NCI-H2107 treated with DMSO at 0.1 percent for 48 hours (cell line): ENCODE measurements around the gene P2RX6.
A peak's percentile ranks its signal among the peaks of the same experiment; 100 is the strongest.

ENCODE experiments used
- DNase-seq: peaks from one replicate; lab custom pipeline; 2025; ENCODE audit not compliant: unreplicated experiment; lab: John Stamatoyannopoulos, UW

Gene P2RX6

DNA sequence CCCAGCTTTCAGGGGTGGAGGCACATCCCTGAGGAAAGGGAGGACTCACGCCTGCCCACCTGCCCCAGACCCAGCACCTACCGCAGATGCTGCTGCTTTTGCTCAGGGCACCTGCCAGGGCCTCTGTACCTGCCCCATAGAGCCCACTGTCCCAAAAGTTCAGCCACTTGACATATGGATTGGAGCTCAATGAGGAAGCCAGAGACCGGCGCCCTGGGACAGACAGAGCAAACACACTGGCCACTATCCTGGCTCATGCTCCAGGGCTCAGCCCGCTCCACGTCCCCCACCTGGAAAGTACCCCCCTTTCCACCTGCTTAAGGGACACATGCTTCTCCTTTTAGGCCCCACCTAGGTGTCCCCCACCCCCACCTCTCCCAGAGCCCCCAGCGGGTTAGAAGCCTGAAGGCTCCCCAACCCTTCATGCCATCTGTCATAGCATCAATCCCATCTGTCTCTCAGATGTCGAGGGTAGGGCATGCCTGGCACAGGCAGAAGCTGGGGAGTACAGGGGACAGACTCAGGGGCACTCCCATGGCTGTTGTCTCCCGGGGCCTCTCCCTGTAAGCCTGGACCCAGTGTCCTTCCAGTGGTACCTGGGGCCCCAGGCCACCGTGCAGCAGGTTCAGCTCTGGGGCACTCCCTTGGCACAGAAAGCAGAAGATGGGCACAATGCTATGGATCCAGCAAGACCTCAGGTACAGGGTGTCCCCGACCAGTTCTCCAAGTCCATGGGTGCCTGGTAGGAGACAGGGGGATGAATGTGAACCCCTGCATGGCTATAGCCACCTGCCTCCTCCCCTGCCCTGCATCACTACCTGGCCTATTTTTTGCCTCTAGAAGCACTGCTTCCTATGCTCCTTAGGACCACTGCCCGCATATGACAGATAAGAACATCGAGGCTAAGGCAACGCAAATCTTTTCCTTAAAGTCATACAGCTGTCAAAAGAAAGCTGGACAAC is 2.2 kb upstream of the P2RX6 start:
- DNase-seq, result no peak

DNA sequence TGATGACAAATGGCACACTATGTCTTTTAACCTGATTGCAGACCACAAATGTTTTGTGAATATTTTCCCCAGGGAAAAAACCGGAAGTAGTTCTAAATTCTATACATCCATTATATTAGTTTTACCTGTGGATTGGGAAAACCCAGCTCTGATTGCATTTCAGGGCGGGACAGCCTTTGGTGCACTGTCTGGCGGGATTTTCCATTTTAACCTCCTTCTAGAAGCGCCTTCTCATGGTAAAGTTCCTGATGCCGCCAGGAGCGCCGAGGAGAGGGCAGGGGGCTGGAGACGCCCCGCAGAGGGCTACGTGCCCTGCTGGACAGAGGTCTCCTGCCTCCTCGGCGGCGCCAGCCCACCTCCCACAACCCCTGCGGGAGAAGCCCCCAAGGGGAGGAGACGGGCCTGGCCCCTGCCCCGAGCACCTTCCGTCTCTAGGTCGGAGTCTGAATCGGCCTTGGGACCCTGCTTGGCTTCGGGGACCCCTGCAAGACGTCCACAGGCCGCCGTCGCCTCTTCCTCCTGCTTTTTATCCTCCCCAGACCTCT is 1.2 kb upstream of the P2RX6 start:
- peak; percentile 33 for DNase-seq

DNA sequence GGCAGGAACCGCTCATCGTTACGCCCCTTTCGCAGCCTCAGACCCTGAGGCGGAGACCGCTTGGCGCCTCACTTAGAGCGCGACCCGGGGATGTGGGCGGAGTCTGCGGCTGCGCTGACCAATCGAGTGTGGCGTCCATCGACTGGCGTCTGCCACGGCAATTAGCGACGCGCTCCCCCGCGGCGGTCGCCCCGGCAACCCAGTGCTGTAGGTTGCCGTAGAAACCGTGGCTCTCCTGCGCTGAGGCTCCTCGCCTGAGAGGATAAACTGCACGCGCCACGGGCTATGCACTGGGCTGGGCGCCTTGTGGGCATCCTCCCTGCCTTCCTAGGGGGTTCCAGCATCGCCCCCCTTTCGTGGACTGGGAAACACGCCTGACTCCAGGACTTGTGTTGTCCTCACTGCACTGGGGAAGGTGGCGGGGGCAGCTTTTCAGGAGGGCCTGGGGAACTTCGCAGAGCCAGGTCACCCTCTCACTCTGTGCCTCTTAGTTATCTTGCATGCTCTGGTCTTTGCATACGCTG is 701 bp upstream of the P2RX6 start:
- peak; percentile 72 for DNase-seq

DNA sequence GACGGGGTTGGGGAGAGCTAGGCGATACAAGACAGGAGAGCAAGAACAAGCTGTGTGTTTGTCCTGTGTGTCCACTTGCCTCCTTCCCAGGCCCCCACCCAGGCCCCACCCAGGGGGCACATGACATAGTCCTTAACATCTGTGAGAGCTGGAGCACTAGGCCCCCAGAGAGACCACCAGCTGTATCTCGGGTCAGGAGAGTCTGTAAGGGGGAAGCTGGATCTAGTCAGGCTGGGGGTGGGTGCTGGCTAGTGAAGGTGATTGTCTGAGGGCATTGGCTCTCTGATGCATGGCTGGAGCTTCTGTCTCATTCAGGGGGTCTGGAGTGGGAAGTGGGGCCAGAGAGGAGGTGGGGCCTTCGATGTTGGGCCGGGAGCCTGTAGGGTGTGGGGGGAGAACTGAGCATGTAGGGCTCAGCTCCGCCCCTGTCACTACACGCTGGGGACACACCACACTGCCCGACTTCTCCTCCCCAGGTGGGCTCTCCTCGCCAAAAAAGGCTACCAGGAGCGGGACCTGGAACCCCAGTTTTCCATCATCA is 571 bp downstream of the P2RX6 start:
- DNase-seq, result no peak

DNA sequence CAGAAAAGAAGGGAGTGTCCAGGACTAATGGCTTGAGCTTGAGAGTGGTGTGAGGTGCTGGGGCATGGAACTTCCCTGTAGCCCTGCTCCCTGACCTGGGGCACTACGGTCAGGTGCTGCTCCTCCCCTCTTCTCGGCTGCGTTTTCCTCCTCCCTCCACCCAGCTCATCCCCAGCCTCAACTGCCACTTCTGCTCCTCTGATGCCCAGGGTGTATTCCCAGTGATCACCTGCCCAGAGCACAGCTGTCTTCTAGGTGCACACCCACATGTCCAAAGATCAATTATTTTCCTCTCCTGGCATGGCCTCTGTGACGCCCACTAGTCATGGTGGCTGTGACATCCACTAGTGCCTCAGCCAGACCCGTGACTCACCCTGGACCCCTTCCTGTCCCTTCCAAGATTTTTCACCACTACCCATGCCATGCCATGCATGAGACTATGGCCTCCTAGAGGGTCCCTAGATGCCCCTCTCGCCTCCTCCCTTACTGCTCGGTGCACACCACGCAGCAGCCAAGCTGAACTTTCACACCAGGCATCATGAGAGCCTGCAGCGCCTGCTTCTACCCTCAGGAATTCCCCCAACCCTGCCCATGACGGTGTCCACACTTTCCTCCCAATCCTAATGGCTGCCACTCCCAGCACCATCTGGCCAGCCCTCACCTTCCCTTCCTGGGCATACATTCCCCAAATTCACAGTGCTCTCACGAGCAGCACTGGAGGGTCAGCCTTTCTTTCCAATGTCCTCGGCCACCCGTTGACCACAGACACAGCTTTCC is 1.9 kb downstream of the P2RX6 start:
- DNase-seq, result no peak

DNA sequence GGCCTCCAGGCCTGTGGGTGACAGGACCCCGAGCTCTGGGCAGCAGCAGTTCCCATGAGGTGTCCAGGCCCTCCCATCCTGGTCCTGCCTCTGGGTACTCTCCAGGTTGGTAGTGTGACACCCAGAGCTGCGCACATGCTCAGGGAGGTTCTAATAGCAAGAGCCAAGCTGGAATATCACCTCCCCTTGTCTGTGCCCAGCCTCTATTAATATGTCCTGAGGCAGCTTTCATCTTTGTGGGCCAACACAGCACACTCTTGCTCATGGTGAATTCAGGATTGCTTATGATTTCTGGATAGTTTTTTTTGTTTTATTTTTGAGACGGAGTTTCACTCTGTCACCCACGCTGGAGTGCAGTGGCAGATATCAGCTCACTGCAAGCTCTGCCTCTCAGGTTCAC is 3.3 kb downstream of the P2RX6 start:
- DNase-seq, result no peak

DNA sequence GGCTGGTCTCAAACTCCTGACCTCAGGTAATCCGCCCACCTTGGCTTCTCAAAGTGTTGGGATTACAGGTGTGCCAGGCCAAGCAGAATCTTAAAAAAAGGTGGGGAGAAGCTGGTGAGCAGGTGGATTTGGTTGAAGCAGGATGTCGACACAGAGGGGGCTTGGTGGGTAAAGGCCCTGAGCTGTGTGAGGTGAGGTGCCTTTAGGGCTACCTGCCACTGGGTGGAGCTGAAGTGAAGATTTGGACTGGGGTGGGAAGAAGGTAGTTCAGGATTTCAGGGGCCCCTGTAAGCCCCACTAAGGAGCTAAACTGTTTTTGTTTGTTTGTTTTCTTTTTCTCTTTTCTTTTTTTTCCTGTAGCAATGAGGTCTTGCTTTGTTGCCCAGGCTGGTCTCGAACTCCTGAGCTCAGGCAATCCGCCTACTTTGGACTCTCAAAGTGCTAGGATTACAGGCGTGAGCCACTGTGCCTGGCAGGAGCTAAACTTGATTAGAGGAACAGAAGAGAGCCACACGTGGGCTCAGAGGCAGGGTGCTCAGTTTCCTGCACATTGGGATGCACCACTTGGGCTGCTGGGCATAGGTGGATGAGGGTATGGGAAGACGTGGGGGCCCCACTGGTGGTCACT is 6.0 kb downstream of the P2RX6 start:
- no peak for DNase-seq

DNA sequence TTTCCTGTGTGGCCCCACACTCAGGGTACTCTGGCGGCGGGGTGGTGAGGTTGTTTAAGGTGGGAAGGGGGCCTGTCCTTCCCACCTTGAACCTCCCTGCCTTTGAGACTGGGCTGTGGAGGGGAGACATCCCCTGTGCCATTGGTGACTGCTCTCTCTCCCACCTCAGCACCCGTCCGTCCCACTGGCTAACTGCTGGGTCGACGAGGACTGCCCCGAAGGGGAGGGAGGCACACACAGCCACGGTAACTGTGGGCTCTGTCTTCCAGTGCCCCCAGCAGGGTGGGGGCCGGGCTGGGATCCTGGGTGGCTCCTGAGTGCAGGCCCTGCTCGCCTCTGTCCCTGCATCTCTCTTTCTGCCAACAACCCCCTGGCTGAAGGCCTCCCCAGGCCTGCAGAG is 7.5 kb downstream of the P2RX6 start:
- no peak for DNase-seq

DNA sequence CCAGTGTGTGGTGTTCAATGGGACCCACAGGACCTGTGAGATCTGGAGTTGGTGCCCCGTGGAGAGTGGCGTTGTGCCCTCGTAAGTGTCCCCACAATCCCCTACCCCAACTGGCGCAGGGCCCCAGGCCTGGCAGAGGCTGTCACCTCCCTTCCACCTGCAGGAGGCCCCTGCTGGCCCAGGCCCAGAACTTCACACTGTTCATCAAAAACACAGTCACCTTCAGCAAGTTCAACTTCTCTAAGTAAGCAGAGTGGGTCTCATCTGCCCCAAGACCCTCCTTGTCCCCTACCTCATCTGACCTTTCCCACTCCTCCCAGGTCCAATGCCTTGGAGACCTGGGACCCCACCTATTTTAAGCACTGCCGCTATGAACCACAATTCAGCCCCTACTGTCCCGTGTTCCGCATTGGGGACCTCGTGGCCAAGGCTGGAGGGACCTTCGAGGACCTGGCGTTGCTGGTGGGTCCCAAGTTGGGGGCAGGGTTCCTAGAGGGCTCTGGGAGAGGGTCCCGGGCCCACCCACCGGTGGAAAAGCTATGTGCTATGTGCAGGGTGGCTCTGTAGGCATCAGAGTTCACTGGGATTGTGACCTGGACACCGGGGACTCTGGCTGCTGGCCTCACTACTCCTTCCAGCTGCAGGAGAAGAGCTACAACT is 8.1 kb downstream of the P2RX6 start:
- DNase-seq, result no peak

DNA sequence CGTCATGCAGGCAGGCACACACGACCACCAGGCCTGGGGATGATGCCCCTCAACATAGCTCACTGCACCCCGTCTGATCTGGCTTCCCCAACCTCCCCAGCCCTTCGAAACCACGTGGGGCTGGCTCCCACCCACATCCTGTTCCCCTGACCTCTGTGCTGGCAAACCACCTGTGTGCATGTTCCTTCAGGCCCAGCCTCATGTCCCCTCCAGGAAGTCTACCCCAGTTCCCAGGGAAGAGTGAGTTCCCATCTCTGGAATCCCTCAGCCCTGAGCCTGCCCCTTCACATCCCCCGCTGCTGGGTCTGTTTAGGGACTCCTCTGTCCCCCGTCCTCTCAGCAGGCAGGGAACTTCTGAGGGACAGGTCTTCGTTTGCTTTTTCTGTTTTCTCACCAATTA is 10.3 kb downstream of the P2RX6 start:
- no peak for DNase-seq

DNA sequence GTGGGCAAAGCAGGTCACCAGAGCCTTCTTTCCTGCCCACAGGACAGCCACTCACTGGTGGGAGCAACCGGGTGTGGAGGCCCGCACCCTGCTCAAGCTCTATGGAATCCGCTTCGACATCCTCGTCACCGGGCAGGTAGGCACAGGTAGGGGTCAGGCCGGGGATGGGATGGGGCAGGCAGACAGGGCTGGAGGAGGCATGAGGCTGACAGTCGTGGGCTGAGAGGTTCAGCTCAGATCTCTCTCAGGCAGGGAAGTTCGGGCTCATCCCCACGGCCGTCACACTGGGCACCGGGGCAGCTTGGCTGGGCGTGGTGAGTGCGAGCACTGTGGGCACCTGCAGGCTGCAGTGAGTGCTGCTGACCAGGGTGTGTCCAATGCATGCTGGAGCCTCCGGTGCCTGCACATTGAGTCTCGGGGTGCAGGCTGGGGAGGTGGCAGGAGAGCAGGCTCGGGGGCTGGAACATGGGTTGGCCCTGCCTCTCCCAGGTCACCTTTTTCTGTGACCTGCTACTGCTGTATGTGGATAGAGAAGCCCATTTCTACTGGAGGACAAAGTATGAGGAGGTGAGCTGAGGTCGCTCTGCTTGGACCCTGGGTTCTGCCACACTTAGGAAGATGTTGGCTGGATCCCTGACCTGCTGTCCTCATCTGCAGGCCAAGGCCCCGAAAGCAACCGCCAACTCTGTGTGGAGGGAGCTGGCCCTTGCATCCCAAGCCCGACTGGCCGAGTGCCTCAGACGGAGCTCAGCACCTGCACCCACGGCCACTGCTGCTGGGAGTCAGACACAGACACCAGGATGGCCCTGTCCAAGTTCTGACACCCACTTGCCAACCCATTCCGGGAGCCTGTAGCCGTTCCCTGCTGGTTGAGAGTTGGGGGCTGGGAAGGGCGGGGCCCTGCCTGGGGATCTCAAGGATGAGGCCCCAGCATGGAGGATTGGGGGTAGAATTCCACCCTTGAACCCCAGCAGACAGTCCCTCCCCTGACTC is 11.1 kb downstream of the P2RX6 start:
- DNase-seq, result no peak

DNA sequence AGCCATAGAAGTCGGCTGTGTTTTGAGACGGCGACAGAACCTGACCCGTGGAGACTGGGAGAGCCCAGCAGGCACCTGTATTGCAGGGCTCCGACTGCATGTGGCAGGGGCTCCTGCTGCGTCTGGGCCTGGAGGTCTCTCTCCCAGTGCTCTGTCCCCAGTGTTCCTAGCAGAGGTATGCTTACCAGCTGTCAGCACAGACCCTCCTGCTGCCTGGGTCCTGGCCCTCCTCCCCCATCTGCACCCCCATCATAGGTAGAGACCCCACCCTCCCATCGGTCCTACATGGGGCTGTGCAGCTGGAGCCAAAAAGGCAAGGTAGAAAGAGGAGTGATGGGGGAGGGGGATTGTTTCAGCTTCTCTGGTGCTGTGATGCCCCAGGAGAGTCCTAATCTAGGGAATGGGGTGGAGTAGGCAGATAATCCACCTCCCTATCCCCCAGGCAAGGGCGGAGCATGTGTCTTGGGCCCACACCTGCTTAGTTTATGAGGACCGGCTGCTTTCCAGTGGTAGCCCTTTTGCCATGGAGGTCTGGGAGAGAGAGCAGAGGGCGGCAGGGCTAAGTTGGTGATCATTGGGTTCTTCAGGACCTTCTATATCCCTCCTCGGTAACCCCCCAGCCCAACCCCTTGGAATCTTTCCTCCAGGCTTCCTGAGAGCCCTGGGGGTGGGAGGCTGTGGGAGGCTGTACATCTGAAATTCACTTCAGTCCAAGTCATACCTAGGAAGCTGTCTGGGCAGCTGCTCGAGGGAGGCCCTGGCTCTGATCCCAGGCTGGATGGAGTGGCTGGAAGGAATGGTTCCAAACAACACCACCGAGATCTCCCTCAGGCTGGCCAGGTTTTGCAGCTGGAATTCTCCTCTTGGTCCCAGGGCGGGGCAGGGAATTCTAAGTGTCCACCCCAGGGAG is 12.1 kb downstream of the P2RX6 start:
- DNase-seq, result no peak

DNA sequence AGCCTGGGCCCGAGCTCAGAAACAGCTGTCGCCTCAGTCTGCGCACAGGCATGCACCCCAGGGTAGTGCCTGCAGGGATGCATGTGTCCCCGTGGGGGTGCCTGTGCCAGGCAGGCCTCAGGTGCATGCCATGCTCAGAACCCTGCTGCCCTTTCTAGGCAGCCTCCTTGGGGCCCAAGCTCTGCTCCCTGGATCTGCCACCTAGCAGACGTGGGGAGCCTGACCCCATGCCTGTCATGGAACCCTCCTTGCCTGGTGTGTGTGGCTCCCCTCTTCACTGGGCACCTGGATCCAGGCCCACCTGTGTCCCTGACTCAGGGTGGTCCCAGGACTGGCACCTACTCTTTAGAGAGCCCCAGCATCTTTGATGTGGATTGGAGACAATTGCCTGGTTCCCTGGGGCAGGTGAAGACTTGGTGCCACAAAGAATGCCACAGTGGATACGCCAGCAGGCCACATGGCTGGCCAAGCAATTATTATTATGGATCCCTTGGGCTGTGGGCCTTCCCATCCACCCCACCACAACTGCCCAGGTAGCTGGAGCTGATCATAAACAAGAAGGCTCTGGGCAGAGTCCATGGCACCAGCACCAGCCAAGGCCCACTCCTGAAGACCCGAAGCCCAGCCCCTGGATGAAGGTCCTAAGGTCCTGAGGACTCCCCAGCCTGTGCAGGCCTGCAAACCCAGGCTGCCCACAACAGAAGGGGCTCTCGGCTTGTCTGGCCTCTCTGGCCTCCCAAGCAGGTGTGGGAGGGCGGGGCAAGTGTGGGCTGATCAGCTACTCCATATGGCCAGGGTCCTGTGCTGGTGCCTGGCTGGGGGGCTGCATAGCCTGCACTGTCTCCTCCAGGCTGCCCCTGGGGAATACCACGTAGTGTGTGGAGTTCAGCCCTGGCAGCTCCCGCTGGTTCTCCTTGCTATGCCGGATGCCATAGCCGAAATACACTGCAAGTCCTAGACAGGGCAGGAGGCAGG is 13.6 kb downstream of the P2RX6 start:
- no peak for DNase-seq

DNA sequence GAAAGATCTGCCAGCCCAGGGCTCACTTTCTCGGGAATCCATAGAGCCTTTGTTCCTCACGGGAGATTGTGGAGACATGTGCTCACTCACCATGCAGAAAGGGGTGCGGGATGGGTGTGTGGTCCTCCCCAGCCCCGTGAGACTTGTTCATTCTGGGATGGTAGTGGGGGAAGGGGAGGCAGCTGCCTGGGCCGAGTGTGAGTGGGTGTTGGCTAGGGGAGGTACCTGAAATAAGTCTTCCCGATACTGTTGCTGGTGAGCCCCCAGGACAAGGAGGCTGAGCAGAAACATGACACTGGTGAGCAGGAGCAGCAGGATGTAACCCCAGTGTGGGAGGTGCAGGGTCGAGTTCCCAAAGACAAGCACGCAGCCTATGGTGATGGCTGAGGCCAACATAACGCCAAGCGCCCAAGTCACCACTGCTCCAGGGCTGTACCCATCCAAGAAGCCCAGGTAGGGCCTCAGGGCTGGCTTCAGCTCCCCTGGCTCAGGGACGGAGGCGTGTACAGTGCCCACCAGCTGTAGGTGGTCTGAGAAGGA is 14.6 kb downstream of the P2RX6 start:
- DNase-seq, result no peak

DNA sequence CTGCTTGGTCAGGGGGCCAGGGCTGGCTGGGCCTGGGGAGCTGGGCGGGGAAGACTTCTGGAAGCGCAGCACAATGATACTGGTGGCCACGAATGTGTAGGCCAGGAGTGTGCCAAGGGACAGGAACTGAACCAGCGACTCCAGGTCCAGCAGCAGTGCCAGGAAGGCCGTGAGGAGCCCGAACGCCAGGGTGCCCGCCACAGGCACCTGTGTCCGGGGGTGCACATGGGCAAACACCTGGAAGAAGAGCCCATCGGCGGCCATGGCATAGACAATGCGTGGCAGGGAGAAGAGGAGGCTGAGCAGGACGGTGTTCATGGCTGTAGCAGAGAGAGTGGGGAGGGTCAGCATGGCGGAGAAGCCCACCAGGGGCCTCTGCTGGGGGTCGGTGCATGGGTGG is 15.1 kb downstream of the P2RX6 start:
- no peak for DNase-seq

DNA sequence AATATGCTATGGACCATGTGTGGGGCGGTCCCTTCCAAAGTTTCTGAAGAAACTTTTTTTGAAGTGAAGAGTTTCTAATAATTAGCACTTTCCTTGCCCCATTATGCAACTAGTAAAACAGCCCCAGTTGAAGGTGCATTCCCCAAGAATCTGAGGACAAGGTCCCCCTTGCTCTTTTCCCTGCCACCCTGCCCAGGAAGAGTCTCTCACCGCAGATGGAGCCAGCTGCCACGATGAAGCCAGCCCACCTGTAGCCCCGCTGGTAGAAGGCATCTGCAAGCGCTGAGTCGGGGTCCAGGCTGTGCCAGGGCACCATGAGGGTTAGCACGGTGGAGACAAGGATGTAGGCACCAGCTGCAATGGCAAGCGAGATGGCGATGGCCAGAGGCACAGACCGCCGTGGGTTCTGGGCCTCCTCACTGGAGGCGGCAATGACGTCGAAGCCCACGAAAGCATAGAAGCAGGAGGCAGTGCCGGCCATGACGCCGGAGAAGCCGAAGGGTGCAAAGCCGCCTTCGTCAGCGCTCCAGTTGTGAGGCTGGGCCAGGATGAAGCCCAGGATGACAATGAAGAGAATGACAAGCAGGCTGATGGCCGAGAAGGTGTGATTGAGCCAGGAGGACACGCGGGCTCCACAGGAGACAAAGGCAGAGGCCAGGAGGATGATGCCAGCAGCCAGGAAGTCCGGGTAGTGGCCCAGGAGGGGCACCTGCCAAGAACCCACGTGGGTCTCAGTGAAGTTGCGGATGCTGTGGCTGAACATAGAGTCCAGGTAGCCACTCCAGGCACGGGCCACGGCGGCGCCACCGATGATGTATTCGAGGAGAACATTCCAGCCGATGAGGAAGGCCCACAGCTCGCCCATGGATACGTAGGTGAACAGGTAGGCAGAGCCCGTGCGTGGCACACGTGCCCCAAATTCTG is 15.9 kb downstream of the P2RX6 start:
- DNase-seq, result no peak
